GM18526 (cell line): ENCODE measurements around the gene ASPSCR1.

Source experiments
- POLR2A ChIP-seq: IDR thresholded peaks from 3 replicates; pipeline ENCODE4 v1.6.1; 2011; ENCODE audit not compliant: insufficient read length; ENCODE audit errors: extremely low read depth

Gene ASPSCR1

DNA sequence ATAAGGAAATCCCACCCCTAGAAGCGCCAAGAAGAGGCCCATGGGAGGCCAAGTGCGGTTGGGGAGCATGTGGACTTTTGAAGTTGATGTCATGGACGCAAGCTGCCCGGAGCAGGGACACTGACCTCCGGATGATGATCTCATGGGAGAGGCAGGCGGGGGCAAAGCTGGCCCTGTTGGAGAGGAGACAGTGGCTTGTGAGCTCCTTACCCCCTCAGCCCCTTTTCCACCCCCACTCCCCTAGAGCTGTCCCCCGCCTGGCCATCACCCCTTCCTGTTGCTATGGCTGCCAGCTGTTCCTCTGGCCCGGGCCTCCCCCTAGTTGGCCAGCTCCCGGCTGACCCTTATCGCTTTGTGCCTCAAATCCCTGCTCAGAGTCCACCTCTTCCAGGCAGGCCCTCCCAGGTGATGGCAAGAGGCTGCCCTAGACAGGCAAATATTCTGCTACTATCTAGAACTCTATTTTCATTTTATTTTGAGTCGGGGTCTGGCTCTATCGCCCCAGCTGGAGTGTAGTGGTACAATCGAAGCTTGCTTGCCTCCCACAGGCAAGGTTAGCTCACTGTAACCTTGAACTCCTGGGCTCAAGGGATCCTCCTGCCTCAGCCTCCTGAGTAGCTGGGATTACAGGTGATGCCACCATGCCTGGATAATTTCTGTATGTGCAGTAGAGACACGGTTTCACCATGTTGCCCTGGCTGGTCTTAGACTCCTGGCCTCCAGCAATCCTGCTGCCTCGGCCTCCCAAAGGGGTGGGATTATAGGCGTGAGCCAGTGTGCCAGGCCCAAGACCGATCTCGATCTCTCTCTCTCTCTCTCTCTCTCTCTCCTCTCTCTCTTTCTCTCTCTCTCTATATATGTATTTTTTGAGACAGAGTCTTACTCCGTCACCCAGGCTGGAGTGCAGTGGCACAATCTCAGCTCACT lies 23.0 kb upstream of the ASPSCR1 start:
- TF ChIP-seq POLR2A, result no peak

DNA sequence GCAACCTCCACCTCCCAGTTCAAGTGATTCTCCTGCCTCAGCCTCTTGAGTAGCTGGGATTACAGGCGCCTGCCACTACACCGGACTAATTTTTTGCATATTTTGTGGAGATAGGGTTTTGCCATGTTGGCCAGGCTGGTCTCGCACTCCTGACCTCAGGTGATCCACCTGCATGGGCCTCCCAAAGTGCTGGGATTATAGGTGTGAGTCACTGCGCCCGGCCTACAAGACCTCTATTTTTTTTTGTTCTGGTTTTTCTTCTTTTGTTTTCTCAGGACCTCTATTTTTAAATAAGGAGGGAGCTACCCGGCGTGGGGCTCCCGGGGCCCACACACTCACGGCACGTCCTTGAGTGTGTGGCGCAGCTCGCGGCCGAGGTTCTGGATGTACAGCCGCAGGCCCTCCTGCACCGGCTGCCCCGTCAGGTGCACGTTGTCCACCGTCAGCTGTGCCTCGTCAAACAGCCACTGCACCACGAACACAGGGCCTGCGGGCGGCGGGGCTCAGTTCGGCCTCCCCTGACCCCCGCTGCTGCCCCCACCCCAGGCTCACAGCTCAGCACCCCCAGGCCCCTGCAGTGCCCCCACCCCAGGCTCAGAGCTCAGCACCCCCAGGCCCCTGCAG lies 22.3 kb upstream of the ASPSCR1 start:
- TF ChIP-seq POLR2A, result no peak

DNA sequence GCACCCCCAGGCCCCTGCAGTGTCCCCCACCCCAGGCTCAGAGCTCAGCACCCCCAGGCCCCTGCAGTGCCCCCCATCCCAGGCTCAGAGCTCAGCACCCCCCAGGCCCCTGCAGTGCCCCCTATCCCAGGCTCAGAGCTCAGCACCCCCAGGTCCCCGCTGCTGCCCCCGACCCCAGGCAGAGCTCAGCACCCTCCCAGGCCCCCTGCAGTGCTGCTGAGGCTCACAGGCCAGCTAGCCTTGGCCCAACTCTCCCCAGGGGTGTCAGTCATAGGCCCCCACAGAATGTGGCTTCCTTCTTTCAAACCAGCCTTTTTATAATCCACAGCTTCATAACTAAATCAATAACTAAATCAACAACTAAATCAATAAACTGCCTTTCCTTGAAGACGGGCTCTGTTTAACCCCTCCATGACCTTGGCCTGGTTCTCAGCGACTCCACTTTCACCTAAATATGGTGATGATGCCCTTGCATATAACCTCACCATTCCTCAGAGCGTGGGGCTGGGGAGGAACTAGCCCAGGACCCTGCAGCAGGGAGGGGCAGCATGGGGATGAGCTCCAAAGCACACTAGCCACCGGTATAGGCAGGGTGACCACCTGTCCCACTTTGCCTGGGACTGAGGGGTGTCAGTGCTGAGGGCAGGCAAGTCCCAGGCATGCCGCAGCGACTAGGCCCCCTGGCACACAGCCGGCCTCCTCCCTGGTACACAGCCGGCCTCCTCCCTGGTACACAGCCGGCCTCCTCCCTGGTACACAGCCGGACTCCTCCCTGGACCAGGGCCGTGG lies 21.5 kb upstream of the ASPSCR1 start:
- TF ChIP-seq POLR2A, result no peak

GRCh38 chr17:81956607-81957589 lies 20.5 kb upstream of the ASPSCR1 start:
- TF ChIP-seq POLR2A, result no peak

GRCh38 chr17:81957691-81958432 lies 19.6 kb upstream of the ASPSCR1 start:
- no peak for TF ChIP-seq POLR2A

DNA sequence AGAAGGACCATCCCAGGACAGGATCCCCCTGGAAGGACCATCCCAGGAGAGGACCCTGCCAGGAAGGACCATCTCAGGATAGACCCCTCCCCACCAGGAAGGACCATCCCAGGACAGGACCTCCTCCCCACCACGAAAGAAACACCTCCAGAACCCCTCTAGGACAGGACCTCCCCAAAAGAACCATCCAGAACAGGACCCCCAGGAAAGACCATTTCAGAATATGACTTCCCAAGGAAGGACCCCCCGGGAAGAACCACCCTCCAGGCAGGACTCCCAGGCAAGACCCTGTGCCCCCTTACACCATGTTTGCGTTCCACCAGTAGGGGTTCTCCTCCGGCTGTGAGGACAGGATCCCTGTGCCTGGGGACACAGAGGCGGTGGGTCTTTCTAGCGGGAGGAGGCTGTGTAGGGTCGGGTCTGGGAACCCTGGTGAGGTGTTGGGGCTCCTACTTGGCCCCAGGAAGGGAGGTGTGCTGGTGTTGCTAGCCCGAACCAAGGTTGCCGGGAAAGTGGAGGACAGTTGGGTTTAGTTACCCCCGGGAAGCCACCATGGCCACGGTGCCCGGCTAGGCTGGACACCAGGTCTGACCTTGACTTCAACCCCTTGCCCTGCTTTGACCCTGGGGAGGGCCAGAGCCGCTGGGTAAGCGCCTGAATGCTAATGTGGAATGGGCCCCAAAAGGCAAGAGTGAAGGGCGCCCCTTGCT lies 18.6 kb upstream of the ASPSCR1 start:
- no peak for TF ChIP-seq POLR2A

- TF ChIP-seq POLR2A, result no peak
Measured at GRCh38 chr17:81959362-81960129, 17.9 kb upstream of the ASPSCR1 start.

- TF ChIP-seq POLR2A, result no peak
Measured at GRCh38 chr17:81960130-81960958, 17.1 kb upstream of the ASPSCR1 start.

DNA sequence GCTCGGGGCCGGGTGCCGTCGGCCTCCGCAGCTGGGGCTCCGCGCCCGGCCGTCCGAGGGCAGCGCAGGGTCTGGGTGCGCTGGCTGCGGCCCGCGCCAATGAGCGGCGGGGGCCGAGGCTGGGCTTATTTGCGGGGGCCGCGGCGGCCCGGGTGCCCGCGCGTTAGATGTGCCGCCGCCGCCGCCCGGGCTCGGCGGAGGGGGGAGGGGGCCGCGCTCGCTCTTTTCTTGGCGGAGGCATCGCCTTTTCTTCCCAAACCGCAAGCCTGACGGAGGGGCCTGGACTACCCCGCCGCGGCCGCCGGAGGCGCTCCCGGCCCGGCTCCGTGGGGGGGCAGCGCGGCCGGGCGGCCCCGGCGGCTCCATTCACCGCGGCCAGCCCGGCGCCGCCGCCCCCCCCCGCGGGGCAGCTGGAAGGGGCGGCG lies 16.3 kb upstream of the ASPSCR1 start, which contains the start of gene NOTUM:
NOTUM (minus strand) TSS at position 101 of the 425 bp plus-strand sequence. CDS start 278 bp downstream, outside the sequence.
- no peak for TF ChIP-seq POLR2A

DNA sequence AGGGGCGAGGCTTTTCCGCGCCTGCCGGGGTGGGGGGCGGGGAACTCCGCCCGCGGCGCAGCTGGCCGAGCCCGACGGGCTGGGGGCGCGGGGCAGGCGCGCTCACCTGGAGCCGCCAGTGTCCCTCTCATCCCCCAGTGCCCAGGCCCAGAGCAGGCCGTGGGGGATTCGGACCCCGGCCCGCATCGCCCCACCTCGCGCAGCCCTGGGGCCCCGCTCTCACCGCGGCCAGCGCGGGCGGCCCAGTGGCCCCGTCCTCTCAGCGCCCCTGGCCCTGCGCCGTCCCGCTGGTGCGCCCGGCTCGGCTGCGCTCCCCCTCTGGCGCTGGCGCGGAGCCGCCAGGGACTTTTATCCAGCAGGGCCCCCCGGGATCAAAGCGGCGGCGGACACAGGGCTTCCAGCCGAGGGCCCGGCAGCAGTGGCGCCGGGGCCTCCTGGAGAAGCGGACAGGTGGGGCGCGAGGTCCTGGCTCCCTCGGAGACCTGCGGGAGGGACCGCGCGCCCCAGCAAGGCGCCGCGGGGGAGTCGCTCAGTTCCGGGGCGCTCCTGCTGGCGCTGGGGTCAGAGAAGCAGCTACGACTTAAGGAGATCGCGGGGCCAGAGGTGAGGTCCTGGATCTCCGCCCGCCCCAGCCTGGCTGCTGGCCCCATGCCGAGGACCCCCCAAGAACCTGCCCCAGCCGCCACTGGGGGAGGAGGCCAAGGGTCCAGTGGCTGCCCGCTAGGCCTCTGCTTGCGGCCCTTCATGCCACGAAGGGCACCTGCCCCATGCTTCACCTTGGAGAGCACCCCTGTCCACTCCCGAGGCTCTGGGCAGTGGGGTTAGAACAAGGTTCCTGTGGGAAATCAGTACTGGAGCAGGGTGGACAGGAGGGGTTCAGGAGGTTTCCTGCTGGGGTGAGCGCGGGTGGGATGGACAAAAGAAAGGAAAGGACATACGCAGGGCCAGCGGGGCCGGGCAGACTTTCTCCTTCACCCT lies 15.6 kb upstream of the ASPSCR1 start:
- TF ChIP-seq POLR2A, result no peak
